K562 (cell line): ENCODE data around the gene ELP5. TPM values are rescaled to one million over a fixed set of nuclear protein-coding genes. Genes with fewer than 3 reads are reported as not detected.
A peak's percentile ranks its signal among the peaks of the same experiment; 100 is the strongest.

Experiments used
- BDP1 ChIP-seq: IDR thresholded peaks from 3 replicates; pipeline ENCODE4 v1.6.1; 2011; ENCODE audit not compliant: insufficient read length, insufficient read depth
- BRF1 ChIP-seq: IDR thresholded peaks from 3 replicates; pipeline ENCODE4 v1.6.1; 2011; ENCODE audit warnings: borderline replicate concordance, mild to moderate bottlenecking; ENCODE audit not compliant: insufficient read length; ENCODE audit errors: extremely low read depth
- CBX3 ChIP-seq, 2 experiments: IDR thresholded peaks; 1 replicate in 1 of 2; 2 replicates in 1 of 2; pipeline ENCODE4 v1.6.1; 2012; ENCODE audit warnings: inconsistent platforms in 2 of 2, low read length in 2 of 2, borderline replicate concordance in 1 of 2, control low read depth in 1 of 2
- HEY1 ChIP-seq: fragments of 250-450 bp; sonication (Bioruptor Pico); IDR thresholded peaks from 2 replicates; pipeline ENCODE4 v1.5.0; 2020; ENCODE audit warnings: mild to moderate bottlenecking, moderate library complexity, borderline replicate concordance
- KDM1A ChIP-seq, 2 experiments: fragments of 450-650 bp; IDR thresholded peaks; 2 replicates each; pipeline ENCODE4 v1.6.1; 2016; ENCODE audit warnings: mild to moderate bottlenecking in 2 of 2
- MYC ChIP-seq, 2 experiments: fragments of 250-450 bp in 1 of 2; sonication (Bioruptor Pico) in 1 of 2; IDR thresholded peaks; 2 replicates each; pipeline versions ENCODE4 v1.5.1 to v1.6.1; 2012 to 2021; ENCODE audit warnings: low read depth in 2 of 2, borderline replicate concordance in 1 of 2, improper control_type of control experiment in 1 of 2, low read length in 1 of 2, mild to moderate bottlenecking in 1 of 2, moderate library complexity in 1 of 2
- NFRKB ChIP-seq: fragments of 450-650 bp; IDR thresholded peaks from 2 replicates; pipeline ENCODE4 v1.6.1; 2016; ENCODE audit warnings: low read depth
- POLR2G ChIP-seq: fragments of 200-400 bp; formaldehyde crosslinking; IDR thresholded peaks from 2 replicates; pipeline ENCODE4 v1.6.1; 2017; ENCODE audit warnings: low read depth, mild to moderate bottlenecking, antibody characterized with exemption, low read length, moderate library complexity
- RBM17 ChIP-seq: fragments of 200-400 bp; formaldehyde crosslinking; IDR thresholded peaks from 2 replicates; pipeline ENCODE4 v1.6.1; 2017; ENCODE audit warnings: low read depth, mild to moderate bottlenecking, low read length, borderline replicate concordance
- RFX5 ChIP-seq: IDR thresholded peaks from 2 replicates; pipeline ENCODE4 v1.6.1; 2011; ENCODE audit warnings: low read depth, mild to moderate bottlenecking, improper control_type of control experiment, low read length
- TCFL5 ChIP-seq: fragments of 250-450 bp; sonication (Bioruptor Pico); conservative IDR thresholded peaks from 2 replicates; pipeline ENCODE4 v1.6.1; 2021; ENCODE audit warnings: mild to moderate bottlenecking, moderate library complexity, matching md5 sums
- ZNF445 ChIP-seq: fragments of 250-450 bp; sonication (Bioruptor Pico); IDR thresholded peaks from 2 replicates; pipeline ENCODE4 v1.4.0; 2020; ENCODE audit warnings: low read depth, mild to moderate bottlenecking, moderate library complexity
- polyA plus RNA-seq, 8 experiments: library from polyadenylated mRNA; depleted of rRNA in 4 of 8; stranded (reverse) in 5 of 8; unstranded in 3 of 8; fragments of >200 nt; fragmentation: Nextera tagmentation in 2 of 8; fragmentation: Illumina TruSeq in 1 of 8; extraction: Ambion mirVana in 2 of 8; extraction: Trizol in 1 of 8; gene quantifications; 2 replicates each; pipeline versions ENCODE4 v1.2.1 to v1.2.3, GENCODE V29; 2011 to 2014; ENCODE audit warnings: inconsistent platforms in 1 of 8, missing spikeins in 1 of 8
- total RNA-seq, 7 experiments: library from RNA; depleted of rRNA in 6 of 7; stranded (reverse); fragments of >200 nt in 6 of 7; fragmentation: Illumina TruSeq in 2 of 7; extraction: Trizol in 2 of 7; gene quantifications; 2 replicates each; pipeline versions ENCODE4 v1.2.1 to v1.2.3, GENCODE V29; 2011 to 2021; ENCODE audit warnings: low replicate concordance in 1 of 7
- TF ChIP-seq, protein P1 (sequence below), 2 experiments: fragments of 450-650 bp; formaldehyde crosslinking in 1 of 2; IDR thresholded peaks; 2 replicates each; pipeline versions ENCODE4 v1.4.0 to v1.6.1; 2014 to 2020; ENCODE audit warnings: mild to moderate bottlenecking in 2 of 2, borderline replicate concordance in 1 of 2, low read depth in 1 of 2
- TF ChIP-seq, protein P2 (sequence below): fragments of 250-450 bp; sonication (Bioruptor Pico); IDR thresholded peaks from 2 replicates; pipeline ENCODE4 v1.8.0; 2021; ENCODE audit warnings: borderline replicate concordance, mild to moderate bottlenecking, moderate library complexity; ENCODE audit not compliant: poor library complexity, severe bottlenecking
- TF ChIP-seq, protein P3 (sequence below), 2 experiments: fragments of 450-650 bp in 1 of 2; sonication (generic) in 1 of 2; formaldehyde crosslinking in 1 of 2; IDR thresholded peaks in 1 of 2; conservative IDR thresholded peaks in 1 of 2; 2 replicates each; pipeline versions ENCODE4 v1.6.1 to v1.8.1; 2016 to 2023; ENCODE audit warnings: mild to moderate bottlenecking in 2 of 2, moderate library complexity in 2 of 2, inconsistent platforms in 1 of 2, missing genetic modification reagents in 1 of 2

Gene ELP5
- total and polyA plus RNA-seq, 9 of the 15 experiments (the other 6 are each of a cell fraction or from before 2014, with no cell fraction given) = 25.7 to 77.9 (median 52.9) TPM

GRCh38 chr17:7306911-7307685 is 55.1 kb downstream of the ELP5 start, which contains the start of gene EIF5A (continued):
- TF ChIP-seq MYC (IDR thresholded peaks at IDR 0.05; ENCODE audit: low read depth, low read length) (no peak; the same call in 1 of the 2 replicates), MYC (CRISPR knock-in tag; IDR thresholded peaks at IDR 0.05; ENCODE audit: borderline replicate concordance, low read depth) (no peak), HEY1 (CRISPR knock-in tag) (no peak), TCFL5 (CRISPR knock-in tag) (no peak), BRF1 (no peak), POLR2G (peak; percentile 83), RBM17 (no peak), CBX3 (IDR thresholded peaks at IDR 0.05; ENCODE audit: borderline replicate concordance in 1 of 2, low read length in 2 of 2) (no peak), RFX5 (no peak), KDM1A (IDR thresholded peaks at IDR 0.05) (no peak), NFRKB (peak; percentile 93), BDP1 (no peak), ZNF445 (CRISPR knock-in tag) (no peak)
- TF ChIP-seq, protein P1, sequence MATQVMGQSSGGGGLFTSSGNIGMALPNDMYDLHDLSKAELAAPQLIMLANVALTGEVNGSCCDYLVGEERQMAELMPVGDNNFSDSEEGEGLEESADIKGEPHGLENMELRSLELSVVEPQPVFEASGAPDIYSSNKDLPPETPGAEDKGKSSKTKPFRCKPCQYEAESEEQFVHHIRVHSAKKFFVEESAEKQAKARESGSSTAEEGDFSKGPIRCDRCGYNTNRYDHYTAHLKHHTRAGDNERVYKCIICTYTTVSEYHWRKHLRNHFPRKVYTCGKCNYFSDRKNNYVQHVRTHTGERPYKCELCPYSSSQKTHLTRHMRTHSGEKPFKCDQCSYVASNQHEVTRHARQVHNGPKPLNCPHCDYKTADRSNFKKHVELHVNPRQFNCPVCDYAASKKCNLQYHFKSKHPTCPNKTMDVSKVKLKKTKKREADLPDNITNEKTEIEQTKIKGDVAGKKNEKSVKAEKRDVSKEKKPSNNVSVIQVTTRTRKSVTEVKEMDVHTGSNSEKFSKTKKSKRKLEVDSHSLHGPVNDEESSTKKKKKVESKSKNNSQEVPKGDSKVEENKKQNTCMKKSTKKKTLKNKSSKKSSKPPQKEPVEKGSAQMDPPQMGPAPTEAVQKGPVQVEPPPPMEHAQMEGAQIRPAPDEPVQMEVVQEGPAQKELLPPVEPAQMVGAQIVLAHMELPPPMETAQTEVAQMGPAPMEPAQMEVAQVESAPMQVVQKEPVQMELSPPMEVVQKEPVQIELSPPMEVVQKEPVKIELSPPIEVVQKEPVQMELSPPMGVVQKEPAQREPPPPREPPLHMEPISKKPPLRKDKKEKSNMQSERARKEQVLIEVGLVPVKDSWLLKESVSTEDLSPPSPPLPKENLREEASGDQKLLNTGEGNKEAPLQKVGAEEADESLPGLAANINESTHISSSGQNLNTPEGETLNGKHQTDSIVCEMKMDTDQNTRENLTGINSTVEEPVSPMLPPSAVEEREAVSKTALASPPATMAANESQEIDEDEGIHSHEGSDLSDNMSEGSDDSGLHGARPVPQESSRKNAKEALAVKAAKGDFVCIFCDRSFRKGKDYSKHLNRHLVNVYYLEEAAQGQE (IDR thresholded peaks at IDR 0.05; ENCODE audit: borderline replicate concordance) = peak; percentile 50; the same call in 1 of the 2 replicates
- TF ChIP-seq, protein P1 (CRISPR knock-in tag; IDR thresholded peaks at IDR 0.05; ENCODE audit: low read depth) = no peak
- TF ChIP-seq, protein P2, sequence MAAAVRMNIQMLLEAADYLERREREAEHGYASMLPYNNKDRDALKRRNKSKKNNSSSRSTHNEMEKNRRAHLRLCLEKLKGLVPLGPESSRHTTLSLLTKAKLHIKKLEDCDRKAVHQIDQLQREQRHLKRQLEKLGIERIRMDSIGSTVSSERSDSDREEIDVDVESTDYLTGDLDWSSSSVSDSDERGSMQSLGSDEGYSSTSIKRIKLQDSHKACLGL = no peak
- TF ChIP-seq, protein P3, sequence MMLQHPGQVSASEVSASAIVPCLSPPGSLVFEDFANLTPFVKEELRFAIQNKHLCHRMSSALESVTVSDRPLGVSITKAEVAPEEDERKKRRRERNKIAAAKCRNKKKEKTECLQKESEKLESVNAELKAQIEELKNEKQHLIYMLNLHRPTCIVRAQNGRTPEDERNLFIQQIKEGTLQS (IDR thresholded peaks at IDR 0.05) = no peak
- TF ChIP-seq, protein P3 (CRISPR knock-in tag; conservative IDR thresholded peaks at IDR 0.05) = no peak
